ENCODE data around the gene NDUFS6. TPM values are rescaled to one million over a fixed set of nuclear protein-coding genes. Genes with fewer than 3 reads are reported as not detected.

Gene NDUFS6
- total and polyA plus RNA-seq, 2 of the 8 experiments (the other 6 are each of a cell fraction or from before 2014, with no cell fraction given) = 72.7 to 191 TPM

GRCh38 chr5:1847056-1847455 lies 45.8 kb downstream of the NDUFS6 start (continued):
- TF ChIP-seq, protein P1, sequence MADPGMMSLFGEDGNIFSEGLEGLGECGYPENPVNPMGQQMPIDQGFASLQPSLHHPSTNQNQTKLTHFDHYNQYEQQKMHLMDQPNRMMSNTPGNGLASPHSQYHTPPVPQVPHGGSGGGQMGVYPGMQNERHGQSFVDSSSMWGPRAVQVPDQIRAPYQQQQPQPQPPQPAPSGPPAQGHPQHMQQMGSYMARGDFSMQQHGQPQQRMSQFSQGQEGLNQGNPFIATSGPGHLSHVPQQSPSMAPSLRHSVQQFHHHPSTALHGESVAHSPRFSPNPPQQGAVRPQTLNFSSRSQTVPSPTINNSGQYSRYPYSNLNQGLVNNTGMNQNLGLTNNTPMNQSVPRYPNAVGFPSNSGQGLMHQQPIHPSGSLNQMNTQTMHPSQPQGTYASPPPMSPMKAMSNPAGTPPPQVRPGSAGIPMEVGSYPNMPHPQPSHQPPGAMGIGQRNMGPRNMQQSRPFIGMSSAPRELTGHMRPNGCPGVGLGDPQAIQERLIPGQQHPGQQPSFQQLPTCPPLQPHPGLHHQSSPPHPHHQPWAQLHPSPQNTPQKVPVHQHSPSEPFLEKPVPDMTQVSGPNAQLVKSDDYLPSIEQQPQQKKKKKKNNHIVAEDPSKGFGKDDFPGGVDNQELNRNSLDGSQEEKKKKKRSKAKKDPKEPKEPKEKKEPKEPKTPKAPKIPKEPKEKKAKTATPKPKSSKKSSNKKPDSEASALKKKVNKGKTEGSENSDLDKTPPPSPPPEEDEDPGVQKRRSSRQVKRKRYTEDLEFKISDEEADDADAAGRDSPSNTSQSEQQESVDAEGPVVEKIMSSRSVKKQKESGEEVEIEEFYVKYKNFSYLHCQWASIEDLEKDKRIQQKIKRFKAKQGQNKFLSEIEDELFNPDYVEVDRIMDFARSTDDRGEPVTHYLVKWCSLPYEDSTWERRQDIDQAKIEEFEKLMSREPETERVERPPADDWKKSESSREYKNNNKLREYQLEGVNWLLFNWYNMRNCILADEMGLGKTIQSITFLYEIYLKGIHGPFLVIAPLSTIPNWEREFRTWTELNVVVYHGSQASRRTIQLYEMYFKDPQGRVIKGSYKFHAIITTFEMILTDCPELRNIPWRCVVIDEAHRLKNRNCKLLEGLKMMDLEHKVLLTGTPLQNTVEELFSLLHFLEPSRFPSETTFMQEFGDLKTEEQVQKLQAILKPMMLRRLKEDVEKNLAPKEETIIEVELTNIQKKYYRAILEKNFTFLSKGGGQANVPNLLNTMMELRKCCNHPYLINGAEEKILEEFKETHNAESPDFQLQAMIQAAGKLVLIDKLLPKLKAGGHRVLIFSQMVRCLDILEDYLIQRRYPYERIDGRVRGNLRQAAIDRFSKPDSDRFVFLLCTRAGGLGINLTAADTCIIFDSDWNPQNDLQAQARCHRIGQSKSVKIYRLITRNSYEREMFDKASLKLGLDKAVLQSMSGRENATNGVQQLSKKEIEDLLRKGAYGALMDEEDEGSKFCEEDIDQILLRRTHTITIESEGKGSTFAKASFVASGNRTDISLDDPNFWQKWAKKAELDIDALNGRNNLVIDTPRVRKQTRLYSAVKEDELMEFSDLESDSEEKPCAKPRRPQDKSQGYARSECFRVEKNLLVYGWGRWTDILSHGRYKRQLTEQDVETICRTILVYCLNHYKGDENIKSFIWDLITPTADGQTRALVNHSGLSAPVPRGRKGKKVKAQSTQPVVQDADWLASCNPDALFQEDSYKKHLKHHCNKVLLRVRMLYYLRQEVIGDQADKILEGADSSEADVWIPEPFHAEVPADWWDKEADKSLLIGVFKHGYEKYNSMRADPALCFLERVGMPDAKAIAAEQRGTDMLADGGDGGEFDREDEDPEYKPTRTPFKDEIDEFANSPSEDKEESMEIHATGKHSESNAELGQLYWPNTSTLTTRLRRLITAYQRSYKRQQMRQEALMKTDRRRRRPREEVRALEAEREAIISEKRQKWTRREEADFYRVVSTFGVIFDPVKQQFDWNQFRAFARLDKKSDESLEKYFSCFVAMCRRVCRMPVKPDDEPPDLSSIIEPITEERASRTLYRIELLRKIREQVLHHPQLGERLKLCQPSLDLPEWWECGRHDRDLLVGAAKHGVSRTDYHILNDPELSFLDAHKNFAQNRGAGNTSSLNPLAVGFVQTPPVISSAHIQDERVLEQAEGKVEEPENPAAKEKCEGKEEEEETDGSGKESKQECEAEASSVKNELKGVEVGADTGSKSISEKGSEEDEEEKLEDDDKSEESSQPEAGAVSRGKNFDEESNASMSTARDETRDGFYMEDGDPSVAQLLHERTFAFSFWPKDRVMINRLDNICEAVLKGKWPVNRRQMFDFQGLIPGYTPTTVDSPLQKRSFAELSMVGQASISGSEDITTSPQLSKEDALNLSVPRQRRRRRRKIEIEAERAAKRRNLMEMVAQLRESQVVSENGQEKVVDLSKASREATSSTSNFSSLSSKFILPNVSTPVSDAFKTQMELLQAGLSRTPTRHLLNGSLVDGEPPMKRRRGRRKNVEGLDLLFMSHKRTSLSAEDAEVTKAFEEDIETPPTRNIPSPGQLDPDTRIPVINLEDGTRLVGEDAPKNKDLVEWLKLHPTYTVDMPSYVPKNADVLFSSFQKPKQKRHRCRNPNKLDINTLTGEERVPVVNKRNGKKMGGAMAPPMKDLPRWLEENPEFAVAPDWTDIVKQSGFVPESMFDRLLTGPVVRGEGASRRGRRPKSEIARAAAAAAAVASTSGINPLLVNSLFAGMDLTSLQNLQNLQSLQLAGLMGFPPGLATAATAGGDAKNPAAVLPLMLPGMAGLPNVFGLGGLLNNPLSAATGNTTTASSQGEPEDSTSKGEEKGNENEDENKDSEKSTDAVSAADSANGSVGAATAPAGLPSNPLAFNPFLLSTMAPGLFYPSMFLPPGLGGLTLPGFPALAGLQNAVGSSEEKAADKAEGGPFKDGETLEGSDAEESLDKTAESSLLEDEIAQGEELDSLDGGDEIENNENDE (IDR thresholded peaks at IDR 0.05; ENCODE audit: insufficient replicate concordance, low read length) = no peak
- no peak for TF ChIP-seq EZH2 (IDR thresholded peaks at IDR 0.05; ENCODE audit: low read depth, low read length, severe bottlenecking)
- no peak for TF ChIP-seq GTF2F1 (IDR thresholded peaks at IDR 0.05; ENCODE audit: borderline replicate concordance, low read depth, low read length)
- TF ChIP-seq ZNF274 (IDR thresholded peaks at IDR 0.05; ENCODE audit: borderline replicate concordance, extremely low read depth, low read length) = no peak
